GM03348 (cell line): ENCODE results near the gene TMEM259.

Experiments used
- DNase-seq: peaks from one replicate; pipeline ENCODE4 v3.0.0; 2012; ENCODE audit warnings: low spot score

TMEM259 gene

GRCh38 chr19:1055886-1056620 is 35.1 kb upstream of the TMEM259 start:
- no peak for DNase-seq

DNA sequence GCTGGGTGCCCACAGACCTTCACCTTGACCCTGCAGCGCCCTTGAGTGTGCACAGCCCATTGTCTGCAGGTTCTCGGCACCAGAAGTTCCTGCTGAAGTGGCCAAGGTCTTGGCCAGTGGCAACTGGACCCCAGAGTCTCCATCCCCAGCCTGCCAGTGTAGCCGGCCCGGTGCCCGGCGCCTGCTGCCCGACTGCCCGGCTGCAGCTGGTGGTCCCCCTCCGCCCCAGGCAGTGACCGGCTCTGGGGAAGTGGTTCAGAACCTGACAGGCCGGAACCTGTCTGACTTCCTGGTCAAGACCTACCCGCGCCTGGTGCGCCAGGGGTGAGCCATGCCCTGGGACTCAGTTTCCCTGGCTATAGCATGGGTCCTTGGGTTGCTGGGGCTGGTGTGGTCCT is 34.1 kb upstream of the TMEM259 start:
- DNase-seq, result no peak

DNA sequence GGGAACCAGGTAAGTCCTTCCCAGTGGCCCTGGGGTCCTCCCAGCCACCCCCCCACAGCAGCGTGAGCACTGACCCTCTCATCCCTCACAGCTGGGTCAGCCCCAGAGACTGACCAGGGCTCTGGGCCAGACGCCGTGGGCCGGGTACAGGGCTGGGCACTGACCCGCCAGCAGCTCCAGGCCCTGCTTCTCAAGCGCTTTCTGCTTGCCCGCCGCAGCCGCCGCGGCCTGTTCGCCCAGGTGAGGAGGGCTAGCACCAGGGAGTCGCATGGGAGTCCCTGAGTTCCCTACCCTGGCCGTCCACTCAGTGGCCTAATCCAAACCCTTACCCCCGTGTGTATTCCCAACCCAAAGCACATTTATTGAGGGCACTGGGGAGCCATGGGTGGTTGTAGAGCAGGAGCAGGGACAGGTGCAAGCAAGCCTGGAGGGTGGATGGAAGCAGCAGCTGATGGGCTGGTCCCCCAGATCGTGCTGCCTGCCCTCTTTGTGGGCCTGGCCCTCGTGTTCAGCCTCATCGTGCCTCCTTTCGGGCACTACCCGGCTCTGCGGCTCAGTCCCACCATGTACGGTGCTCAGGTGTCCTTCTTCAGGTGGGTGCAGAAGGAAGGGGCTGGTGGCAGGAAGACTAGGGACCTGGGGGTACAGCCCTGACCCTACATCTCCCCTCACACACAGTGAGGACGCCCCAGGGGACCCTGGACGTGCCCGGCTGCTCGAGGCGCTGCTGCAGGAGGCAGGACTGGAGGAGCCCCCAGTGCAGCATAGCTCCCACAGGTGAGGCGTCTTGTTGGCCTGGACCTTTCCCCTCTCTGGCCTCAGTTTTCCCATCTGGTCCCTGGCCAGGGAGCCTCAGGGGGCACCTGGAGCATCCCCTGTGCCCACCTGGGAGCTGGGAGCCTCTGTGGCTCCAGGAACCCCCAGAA is 33.4 kb upstream of the TMEM259 start:
- DNase-seq, result no peak

GRCh38 chr19:1053176-1054101 is 32.5 kb upstream of the TMEM259 start:
- no peak for DNase-seq

DNA sequence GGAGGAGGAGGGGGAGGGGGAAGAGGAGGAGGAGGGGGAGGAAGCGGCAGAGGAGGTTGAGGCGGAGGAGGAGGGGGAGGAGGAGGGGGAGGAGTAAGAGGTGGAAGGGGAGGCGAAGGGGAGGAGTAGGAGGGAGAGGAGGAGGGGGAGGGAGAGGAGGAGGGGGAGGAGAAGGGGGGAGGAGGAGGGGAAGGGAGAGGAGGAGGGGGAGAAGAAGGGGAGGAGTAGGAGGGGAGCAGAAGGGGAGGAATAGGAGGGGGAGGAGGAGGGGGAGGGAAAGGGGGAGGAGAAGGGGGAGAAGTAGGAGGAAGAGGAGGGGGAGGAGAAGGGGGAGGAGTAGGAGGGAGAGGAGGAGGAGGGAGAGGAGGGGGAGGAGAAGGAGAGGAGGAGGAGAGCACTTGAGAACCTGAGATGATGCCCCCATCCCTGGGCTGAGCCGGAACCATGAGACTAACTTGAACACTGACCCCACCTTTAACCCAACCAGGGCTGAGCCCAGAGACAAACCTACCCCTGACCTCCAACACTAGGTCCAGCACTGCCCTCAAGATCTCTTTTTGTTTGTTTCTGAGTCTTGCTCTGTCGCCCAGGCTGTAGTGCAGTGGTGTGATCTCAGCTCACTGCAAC is 31.5 kb upstream of the TMEM259 start:
- no peak for DNase-seq

DNA sequence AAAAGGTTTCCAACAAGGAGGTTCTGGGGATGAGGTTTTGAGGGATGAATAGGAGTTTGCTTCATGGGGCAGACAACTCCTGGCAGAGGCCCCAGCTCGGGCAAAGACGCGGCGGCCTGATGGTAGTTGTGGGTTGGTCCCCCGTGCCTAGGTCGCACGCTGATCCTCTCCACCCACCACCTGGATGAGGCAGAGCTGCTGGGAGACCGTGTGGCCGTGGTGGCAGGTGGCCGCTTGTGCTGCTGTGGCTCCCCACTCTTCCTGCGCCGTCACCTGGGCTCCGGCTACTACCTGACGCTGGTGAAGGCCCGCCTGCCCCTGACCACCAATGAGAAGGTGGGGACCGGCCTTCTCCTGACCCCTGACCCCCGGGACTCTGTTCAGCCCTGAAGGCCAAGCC is 30.9 kb upstream of the TMEM259 start:
- DNase-seq, result no peak

DNA sequence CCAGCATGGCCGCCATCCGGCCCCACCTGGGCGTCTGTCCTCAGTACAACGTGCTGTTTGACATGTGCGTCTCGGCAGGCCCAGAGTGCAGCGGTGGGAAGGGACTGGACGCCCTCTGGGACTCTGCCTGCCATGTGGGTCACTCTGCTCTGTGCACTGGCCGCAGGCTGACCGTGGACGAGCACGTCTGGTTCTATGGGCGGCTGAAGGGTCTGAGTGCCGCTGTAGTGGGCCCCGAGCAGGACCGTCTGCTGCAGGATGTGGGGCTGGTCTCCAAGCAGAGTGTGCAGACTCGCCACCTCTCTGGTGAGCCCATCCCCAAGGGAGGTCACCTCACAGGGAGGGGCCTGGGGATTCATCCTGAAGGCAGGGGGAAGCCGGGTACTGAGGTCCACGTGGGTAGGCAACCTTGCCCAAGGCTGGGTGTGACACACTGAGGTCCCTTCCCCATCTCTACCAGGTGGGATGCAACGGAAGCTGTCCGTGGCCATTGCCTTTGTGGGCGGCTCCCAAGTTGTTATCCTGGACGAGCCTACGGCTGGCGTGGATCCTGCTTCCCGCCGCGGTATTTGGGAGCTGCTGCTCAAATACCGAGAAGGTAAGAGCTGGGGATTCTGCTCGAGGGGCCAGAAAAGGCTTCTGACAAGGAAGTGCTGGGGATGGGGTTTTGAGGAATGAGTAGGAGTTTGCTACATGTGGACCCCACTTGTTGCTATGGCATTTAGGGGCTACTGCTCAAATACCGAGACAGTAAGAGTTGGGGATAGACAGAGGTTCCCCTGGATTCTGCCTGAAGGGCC is 30.3 kb upstream of the TMEM259 start:
- DNase-seq, result no peak

DNA sequence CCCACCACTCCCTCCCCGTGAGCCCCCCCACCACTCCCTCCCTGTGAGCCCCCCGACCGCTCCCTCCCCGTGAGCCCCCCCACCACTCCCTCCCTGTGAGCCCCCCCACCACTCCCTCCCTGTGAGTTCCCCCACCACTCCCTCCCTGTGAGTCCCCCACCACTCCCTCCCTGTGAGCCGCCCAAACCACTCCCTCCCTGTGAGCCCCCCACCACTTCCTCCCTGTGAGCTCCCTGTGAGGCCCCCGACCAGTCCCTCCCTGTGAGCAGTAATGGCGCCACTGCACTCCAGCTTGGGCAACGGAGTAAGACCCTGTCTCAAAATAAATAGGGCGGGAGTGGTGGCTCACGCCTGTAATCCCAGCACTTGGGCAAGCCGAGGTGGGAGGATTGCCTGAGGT is 28.9 kb upstream of the TMEM259 start:
- no peak for DNase-seq

- no peak for DNase-seq
Observed at GRCh38 chr19:1049106-1049505, 28.2 kb upstream of the TMEM259 start.

DNA sequence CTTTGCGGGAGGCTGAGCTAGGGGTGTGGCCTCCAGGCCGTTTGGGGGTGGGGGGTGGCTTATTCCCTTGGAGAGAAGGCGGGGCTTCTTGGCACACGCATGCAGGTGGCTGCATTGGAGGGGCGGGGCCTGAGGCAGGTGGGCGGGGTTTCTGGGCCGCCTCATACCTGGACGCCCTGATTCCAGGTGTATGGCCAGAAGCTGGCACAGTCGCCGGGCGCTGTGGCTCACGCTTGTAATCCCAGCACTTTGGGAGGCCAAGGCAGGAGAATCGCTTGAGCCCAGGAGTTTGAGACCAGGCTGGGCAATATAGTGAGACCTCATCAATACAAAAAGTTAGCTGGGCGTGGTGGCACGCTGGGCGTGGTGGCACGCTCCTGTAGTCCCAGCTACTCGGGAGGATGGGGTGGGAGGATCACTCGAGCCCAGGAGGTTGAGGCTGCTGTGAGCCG is 26.8 kb upstream of the TMEM259 start:
- DNase-seq, result no peak

DNA sequence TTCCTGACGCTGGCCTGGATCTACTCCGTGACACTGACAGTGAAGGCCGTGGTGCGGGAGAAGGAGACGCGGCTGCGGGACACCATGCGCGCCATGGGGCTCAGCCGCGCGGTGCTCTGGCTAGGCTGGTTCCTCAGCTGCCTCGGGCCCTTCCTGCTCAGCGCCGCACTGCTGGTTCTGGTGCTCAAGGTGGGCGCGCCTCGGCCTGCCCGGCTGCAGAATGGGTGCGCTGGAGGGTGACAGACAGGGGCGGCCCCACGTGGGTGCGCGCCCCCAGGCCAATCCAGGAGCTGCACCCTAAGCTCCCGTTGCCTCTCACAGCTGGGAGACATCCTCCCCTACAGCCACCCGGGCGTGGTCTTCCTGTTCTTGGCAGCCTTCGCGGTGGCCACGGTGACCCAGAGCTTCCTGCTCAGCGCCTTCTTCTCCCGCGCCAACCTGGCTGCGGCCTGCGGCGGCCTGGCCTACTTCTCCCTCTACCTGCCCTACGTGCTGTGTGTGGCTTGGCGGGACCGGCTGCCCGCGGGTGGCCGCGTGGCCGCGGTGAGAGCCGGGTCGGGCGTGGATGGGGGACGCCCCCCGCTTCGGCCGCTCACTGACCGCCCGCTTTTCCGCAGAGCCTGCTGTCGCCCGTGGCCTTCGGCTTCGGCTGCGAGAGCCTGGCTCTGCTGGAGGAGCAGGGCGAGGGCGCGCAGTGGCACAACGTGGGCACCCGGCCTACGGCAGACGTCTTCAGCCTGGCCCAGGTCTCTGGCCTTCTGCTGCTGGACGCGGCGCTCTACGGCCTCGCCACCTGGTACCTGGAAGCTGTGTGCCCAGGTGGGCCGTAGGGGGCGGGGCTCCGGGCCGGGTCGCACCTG is 26.1 kb upstream of the TMEM259 start:
- DNase-seq, result no peak

- no peak for DNase-seq
Observed at GRCh38 chr19:1046117-1046626, 25.2 kb upstream of the TMEM259 start.

- no peak for DNase-seq
Observed at GRCh38 chr19:1045247-1045603, 24.3 kb upstream of the TMEM259 start.

DNA sequence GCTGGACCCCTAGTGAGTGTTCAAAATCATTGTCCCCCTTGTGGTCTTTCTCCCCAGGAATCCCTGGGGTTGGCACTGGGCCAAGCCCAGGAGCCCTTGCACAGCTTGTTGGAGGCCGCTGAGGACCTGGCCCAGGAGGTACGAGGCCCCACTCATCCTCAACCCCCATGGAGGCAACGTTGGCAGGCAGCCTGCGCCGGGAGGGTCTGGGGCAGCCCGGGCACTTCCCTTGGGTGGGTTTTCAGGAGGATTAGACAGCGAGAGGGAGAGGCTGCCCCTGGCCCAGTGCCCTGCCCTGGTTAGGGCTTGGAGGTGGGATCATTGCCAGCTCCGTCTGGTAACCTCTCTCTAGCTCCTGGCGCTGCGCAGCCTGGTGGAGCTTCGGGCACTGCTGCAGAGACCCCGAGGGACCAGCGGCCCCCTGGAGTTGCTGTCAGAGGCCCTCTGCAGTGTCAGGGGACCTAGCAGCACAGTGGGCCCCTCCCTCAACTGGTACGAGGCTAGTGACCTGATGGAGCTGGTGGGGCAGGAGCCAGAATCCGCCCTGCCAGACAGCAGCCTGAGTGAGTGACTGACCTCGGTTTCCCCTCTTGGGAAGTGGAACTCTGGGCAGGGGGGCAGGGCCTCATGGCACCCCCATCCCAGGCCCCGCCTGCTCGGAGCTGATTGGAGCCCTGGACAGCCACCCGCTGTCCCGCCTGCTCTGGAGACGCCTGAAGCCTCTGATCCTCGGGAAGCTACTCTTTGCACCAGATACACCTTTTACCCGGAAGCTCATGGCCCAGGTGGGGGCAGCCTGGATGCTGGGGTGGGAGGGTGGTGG is 22.0 kb upstream of the TMEM259 start:
- no peak for DNase-seq

DNA sequence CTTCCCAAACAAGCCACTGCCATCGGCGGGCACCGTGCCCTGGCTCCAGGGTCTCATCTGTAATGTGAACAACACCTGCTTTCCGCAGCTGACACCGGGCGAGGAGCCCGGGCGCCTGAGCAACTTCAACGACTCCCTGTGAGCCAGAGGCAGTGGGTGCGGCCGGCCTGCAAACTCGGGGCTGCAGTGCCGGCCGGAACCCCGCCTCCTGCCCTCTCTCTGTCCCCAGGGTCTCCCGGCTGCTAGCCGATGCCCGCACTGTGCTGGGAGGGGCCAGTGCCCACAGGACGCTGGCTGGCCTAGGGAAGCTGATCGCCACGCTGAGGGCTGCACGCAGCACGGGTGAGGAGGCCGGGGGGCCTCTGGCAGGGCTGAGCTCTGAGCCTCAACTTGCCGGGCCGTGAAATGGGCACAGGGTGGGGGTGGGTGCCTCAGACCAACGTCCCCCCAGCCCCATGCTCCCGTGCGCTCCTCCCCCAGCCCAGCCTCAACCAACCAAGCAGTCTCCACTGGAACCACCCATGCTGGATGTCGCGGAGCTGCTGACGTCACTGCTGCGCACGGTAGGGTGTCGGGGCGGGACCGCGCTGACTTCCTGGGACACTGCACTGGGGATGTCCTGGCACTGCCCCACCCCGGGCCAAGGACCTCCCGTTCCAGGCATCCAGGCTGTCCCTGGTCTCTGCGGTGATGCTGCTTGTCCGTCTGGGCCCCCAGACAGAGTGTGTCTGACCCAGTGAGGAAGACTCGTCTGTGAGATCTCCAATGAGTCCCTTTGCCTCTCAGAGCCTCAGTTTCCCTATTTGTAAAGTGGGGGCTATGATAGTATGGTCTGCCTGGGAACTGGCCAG is 21.1 kb upstream of the TMEM259 start:
- no peak for DNase-seq

- peak; percentile 52 for DNase-seq
Observed at GRCh38 chr19:1041272-1041834, 20.4 kb upstream of the TMEM259 start.

- DNase-seq, result peak; percentile 99
Observed at GRCh38 chr19:1040476-1041271, 19.8 kb upstream of the TMEM259 start.
